Thyroid gland (tissue), 4 donors: ENCODE results near the gene PSMC3. TPM values are rescaled to one million over a fixed set of nuclear protein-coding genes. Genes with fewer than 3 reads are reported as not detected.

Experiments used
- DNase-seq, 2 donors: peaks; one replicate each; pipeline ENCODE4 v3.0.0-alpha.2; 2019
- H3K27ac ChIP-seq, 3 donors: fragments of 200-600 bp; sonication (generic); 1 replicate in 2 of 3; 2 replicates in 1 of 3; pipeline ENCODE4 v1.5.1; 2016 to 2019; ENCODE audit warnings: mild to moderate bottlenecking in 1 of 3, moderate library complexity in 1 of 3
- H3K27me3 ChIP-seq: fragments of 200-600 bp; sonication (generic); one replicate; pipeline ENCODE4 v1.5.1; 2019
- H3K36me3 ChIP-seq, 2 donors: fragments of 200-600 bp; sonication (generic); one replicate each; pipeline ENCODE4 v1.5.1; 2016 to 2019
- H3K4me1 ChIP-seq, 2 donors: fragments of 200-600 bp; sonication (generic); one replicate each; pipeline ENCODE4 v1.5.1; 2017 to 2019
- H3K4me3 ChIP-seq, 3 donors: fragments of 200-600 bp; sonication (generic); replicated peaks in 1 of 3; 1 replicate in 2 of 3; 2 replicates in 1 of 3; pipeline ENCODE4 v1.5.1; 2016; ENCODE audit warnings: mild to moderate bottlenecking in 1 of 3
- H3K9me3 ChIP-seq: fragments of 200-600 bp; sonication (generic); one replicate; pipeline ENCODE4 v1.5.1; 2017
- CTCF ChIP-seq, 6 experiments: fragments of 200-600 bp in 3 of 6; fragments of 450-650 bp in 3 of 6; sonication (generic) in 3 of 6; IDR thresholded peaks; one replicate each; pipeline ENCODE4 v1.5.1; 2016 to 2019; ENCODE audit warnings: antibody characterized with exemption in 6 of 6, mild to moderate bottlenecking in 2 of 6, inconsistent platforms in 1 of 6, moderate library complexity in 1 of 6
- POLR2A ChIP-seq, 2 donors: fragments of 450-650 bp; IDR thresholded peaks; one replicate each; pipeline ENCODE4 v1.6.1; 2017; ENCODE audit warnings: antibody characterized with exemption in 2 of 2, mild to moderate bottlenecking in 2 of 2, moderate library complexity in 1 of 2
- WGBS, 2 donors: methylation state at CpG; one replicate each; pipeline ENCODE4 v1.1.5; 2017; 5-methylcytosine and 5-hydroxymethylcytosine counted together
- intact Hi-C: fragments of 100-400 bp; cut with DNase I; formaldehyde crosslinking; loops from one replicate; pipeline ENCODE4 v1.15.1; 2023
- total RNA-seq, 4 donors: library from RNA; depleted of rRNA; stranded (reverse); fragments of >200 nt; gene quantifications; one replicate each; pipeline ENCODE4 v1.2.3, GENCODE V29; 2016

The PSMC3 gene
- total RNA-seq, 4 donors from 2014 or later = 92.7 to 240 (median 123) TPM

- no peak overlapping the region for H3K27ac ChIP-seq
- WGBS, 2 donors = 61 to 64% methylated on average over 4 to 8 of the region's 8 CpGs
- no peaks in the 10 kb centered on the region for H3K9me3 ChIP-seq
- no peaks in the 10 kb centered on the region for H3K36me3 ChIP-seq
- intact Hi-C loops = no loop called here
- H3K4me1 ChIP-seq = no peaks in the 10 kb centered on the region
- H3K4me3 ChIP-seq = no peak overlapping the region
- DNase-seq = peak in 1 of 2 donors; percentile 31
- no peak for TF ChIP-seq POLR2A (IDR thresholded peaks at IDR 0.05)
- TF ChIP-seq CTCF (IDR thresholded peaks at IDR 0.05) = no peak
- no peaks in the 10 kb centered on the region for H3K27me3 ChIP-seq
Measured at GRCh38 chr11:47449541-47449940, 23.3 kb upstream of the PSMC3 start.

GRCh38 chr11:47448566-47449427 lies 22.6 kb upstream of the PSMC3 start, which contains the start of gene RAPSN:
Gene RAPSN (minus strand): TSS chr11:47449136. CDS start chr11:47448964, 172 bp downstream.
- Histone ChIP-seq H3K36me3 (no peaks in the 10 kb centered on the region), H3K4me3 (no peak within 1 kb of the TSS), H3K4me1 (no peaks in the 10 kb centered on the region), H3K9me3 (no peaks in the 10 kb centered on the region), H3K27ac (no peak within 1 kb of the TSS), H3K27me3 (no peaks in the 10 kb centered on the region)
- 81 to 88% methylated on average over 15 to 26 of the region's 32 CpGs for WGBS, 2 donors
- DNase-seq = no peak
- TF ChIP-seq CTCF (IDR thresholded peaks at IDR 0.05) = no peak
- TF ChIP-seq POLR2A (IDR thresholded peaks at IDR 0.05) = no peak
- intact Hi-C loops = no loop called here

GRCh38 chr11:47447906-47448305 lies 21.7 kb upstream of the PSMC3 start:
- intact Hi-C loops = no loop called here
- Histone ChIP-seq H3K36me3 (no peaks in the 10 kb centered on the region), H3K27ac (no peak overlapping the region), H3K4me1 (no peaks in the 10 kb centered on the region), H3K27me3 (no peaks in the 10 kb centered on the region), H3K4me3 (no peak overlapping the region), H3K9me3 (no peaks in the 10 kb centered on the region)
- TF ChIP-seq POLR2A (IDR thresholded peaks at IDR 0.05) = no peak
- no peak for TF ChIP-seq CTCF (IDR thresholded peaks at IDR 0.05)
- DNase-seq = no peak
- 90 to 100% methylated on average over 2 to 7 of the region's 12 CpGs for WGBS, 2 donors

GRCh38 chr11:47446833-47447232 lies 20.6 kb upstream of the PSMC3 start:
- Histone ChIP-seq H3K4me1 (peaks cover 0 to 4% of the 10 kb centered on the region in 2 donors), H3K27me3 (no peaks in the 10 kb centered on the region), H3K36me3 (no peaks in the 10 kb centered on the region), H3K27ac (no peak overlapping the region), H3K9me3 (no peaks in the 10 kb centered on the region), H3K4me3 (no peak overlapping the region)
- TF ChIP-seq POLR2A (IDR thresholded peaks at IDR 0.05) (no peak), CTCF (IDR thresholded peaks at IDR 0.05) (no peak)
- WGBS, 2 donors = 90 to 93% methylated on average over 9 of the region's 9 CpGs
- DNase-seq = no peak
- intact Hi-C loops = no loop called here

GRCh38 chr11:47445840-47446239 lies 19.6 kb upstream of the PSMC3 start:
- TF ChIP-seq POLR2A (IDR thresholded peaks at IDR 0.05) (no peak), CTCF (IDR thresholded peaks at IDR 0.05) (no peak)
- Histone ChIP-seq H3K4me1 (peaks cover 0 to 4% of the 10 kb centered on the region in 2 donors), H3K27ac (no peak overlapping the region), H3K36me3 (no peaks in the 10 kb centered on the region), H3K4me3 (no peak overlapping the region), H3K27me3 (no peaks in the 10 kb centered on the region), H3K9me3 (no peaks in the 10 kb centered on the region)
- 98% methylated on average over 4 of the region's 4 CpGs for WGBS, 2 donors
- intact Hi-C loops = no loop called here
- DNase-seq = no peak
